GM12873 (cell line): ENCODE measurements around the gene ISM2.

Experiments
- TF ChIP-seq, protein P1 (sequence below): IDR thresholded peaks from 2 replicates; pipeline ENCODE4 v1.5.1; 2012; ENCODE audit warnings: low read depth, mild to moderate bottlenecking, moderate library complexity, low read length, control low read depth; ENCODE audit not compliant: insufficient read depth; ENCODE audit errors: missing control alignments

Gene ISM2

GRCh38 chr14:77436042-77436441 lies 62.6 kb downstream of the ISM2 start:
- TF ChIP-seq, protein P1, sequence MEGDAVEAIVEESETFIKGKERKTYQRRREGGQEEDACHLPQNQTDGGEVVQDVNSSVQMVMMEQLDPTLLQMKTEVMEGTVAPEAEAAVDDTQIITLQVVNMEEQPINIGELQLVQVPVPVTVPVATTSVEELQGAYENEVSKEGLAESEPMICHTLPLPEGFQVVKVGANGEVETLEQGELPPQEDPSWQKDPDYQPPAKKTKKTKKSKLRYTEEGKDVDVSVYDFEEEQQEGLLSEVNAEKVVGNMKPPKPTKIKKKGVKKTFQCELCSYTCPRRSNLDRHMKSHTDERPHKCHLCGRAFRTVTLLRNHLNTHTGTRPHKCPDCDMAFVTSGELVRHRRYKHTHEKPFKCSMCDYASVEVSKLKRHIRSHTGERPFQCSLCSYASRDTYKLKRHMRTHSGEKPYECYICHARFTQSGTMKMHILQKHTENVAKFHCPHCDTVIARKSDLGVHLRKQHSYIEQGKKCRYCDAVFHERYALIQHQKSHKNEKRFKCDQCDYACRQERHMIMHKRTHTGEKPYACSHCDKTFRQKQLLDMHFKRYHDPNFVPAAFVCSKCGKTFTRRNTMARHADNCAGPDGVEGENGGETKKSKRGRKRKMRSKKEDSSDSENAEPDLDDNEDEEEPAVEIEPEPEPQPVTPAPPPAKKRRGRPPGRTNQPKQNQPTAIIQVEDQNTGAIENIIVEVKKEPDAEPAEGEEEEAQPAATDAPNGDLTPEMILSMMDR, result no peak

GRCh38 chr14:77426396-77426795 lies 72.2 kb downstream of the ISM2 start:
- TF ChIP-seq, protein P1, result no peak

DNA sequence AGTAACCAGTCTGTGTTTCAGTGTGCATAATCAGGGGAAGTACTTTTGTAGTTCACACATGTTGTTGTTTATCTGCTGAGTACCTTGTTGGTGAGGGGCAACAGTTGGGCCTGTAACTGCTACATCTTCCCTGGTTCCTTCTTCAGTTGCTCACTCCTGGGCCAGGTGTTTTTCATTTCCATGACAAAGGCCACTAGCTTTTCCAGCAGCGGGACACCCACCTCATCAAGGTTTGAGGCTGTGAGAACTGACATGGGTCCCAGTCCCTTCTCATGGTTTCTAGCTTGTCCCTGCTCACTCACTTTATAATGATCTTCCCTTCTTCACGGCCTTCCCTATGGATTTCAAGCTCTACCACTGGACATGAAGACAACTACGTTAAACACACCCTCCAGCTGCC lies 73.8 kb downstream of the ISM2 start:
- TF ChIP-seq, protein P1, result no peak
